RWPE2 (cell line): Measurements from ENCODE around the gene ZC3H7A.

Experiments used
- ATAC-seq: fragments of 200-7000 bp; cut with Tn5 transposase; 3 replicates; pipeline ENCODE4 v1.9.1; 2021; ENCODE audit warnings: low read depth
- DNase-seq: peaks from one replicate; pipeline ENCODE4 v3.0.0-alpha.2; 2020; ENCODE audit warnings: low spot score
- H3K27ac ChIP-seq: fragments of 450-650 bp; 2 replicates; pipeline ENCODE4 v1.5.1; 2017; ENCODE audit warnings: mild to moderate bottlenecking; ENCODE audit not compliant: poor library complexity, severe bottlenecking
- H3K27me3 ChIP-seq: fragments of 250-450 bp; sonication (Bioruptor Pico); 2 replicates; pipeline ENCODE4 v1.5.1; 2021; ENCODE audit warnings: mild to moderate bottlenecking, moderate library complexity; ENCODE audit not compliant: insufficient read depth, poor library complexity, severe bottlenecking
- H3K36me3 ChIP-seq: fragments of 250-450 bp; sonication (Bioruptor Pico); 2 replicates; pipeline ENCODE4 v1.5.1; 2020; ENCODE audit warnings: low read depth, mild to moderate bottlenecking, moderate library complexity
- H3K4me1 ChIP-seq: fragments of 250-450 bp; sonication (Bioruptor Pico); 2 replicates; pipeline ENCODE4 v1.5.1; 2021; ENCODE audit warnings: mild to moderate bottlenecking, moderate library complexity; ENCODE audit not compliant: insufficient read depth, poor library complexity, severe bottlenecking
- H3K4me3 ChIP-seq: fragments of 250-450 bp; sonication (Bioruptor Pico); 2 replicates; pipeline ENCODE4 v1.5.1; 2021; ENCODE audit warnings: mild to moderate bottlenecking, moderate library complexity; ENCODE audit not compliant: severe bottlenecking
- H3K9me3 ChIP-seq: fragments of 250-450 bp; sonication (Bioruptor Pico); 2 replicates; pipeline ENCODE4 v1.5.1; 2021; ENCODE audit warnings: mild to moderate bottlenecking, moderate library complexity; ENCODE audit not compliant: severe bottlenecking
- CTCF ChIP-seq: fragments of 450-650 bp; IDR thresholded peaks from one replicate; pipeline ENCODE4 v1.5.1; 2017; ENCODE audit warnings: mild to moderate bottlenecking, moderate library complexity; ENCODE audit not compliant: poor library complexity, severe bottlenecking

The ZC3H7A gene

DNA sequence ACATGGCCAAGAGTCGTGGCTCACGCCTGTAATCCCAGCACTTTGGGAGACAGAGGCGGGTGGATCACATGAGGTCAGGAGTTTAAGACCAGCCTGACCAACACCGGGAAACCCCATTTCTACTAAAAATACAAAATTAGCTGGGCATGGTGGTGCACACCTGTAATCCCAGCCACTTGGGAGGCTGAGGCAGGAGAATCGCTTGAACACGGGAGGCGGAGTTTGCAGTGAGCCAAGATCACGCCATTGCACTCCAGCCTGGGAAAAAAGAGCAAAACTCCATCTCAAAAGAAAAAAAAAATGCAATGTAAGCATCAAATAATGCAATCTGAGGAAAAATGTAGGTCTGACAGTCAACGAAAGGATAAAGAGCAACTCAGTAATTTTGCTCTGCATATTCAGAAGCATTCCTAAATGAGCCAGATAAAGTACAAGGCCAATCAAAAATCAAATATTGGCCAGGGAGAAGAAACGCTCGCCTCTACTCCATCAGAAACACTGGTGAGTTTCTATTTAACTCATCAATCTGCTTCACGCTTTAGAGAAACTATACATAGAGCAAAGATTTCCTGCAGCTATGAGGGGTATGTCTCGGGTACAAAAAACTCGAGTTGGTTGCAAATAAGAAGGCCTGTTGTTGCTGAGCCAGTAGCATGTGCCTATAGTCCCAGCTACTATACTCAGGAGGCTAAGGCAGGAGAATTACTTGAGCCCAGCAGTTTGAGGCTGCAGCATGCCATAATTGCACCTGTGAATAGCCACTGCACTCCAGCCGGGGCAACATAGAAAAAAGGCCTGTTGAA lies 58.1 kb downstream of the ZC3H7A start:
- Histone ChIP-seq H3K27ac (no peak overlapping the region), H3K36me3 (peaks cover 56% of the 10 kb centered on the region), H3K4me3 (no peak overlapping the region), H3K27me3 (no peaks in the 10 kb centered on the region), H3K4me1 (peaks cover 13% of the 10 kb centered on the region), H3K9me3 (no peaks in the 10 kb centered on the region)
- no peak for TF ChIP-seq CTCF
- ATAC-seq = no peak
- no peak for DNase-seq

DNA sequence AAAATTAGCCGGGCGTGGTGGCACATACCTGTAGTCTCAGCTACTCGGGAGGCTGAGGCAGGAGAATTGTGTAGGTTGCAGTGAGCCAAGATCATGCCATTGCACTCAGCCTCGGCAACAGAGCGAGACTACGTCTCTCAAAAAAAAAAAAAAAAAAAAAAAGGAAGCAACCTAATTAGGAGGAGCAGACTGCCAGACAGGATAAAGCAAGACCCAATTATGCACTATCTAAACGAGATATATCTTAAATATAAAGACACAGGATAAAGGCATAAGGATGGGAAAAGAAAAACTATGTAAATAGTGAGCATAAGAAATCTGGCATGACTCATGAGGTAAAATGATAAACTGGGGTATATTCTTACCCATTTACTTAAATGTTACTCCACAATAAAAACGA lies 59.3 kb downstream of the ZC3H7A start:
- Histone ChIP-seq H3K4me3 (no peak overlapping the region), H3K4me1 (peaks cover 10% of the 10 kb centered on the region), H3K36me3 (peaks cover 69% of the 10 kb centered on the region), H3K27me3 (no peaks in the 10 kb centered on the region), H3K9me3 (no peaks in the 10 kb centered on the region), H3K27ac (no peak overlapping the region)
- no peak for ATAC-seq
- TF ChIP-seq CTCF = no peak
- DNase-seq = no peak

DNA sequence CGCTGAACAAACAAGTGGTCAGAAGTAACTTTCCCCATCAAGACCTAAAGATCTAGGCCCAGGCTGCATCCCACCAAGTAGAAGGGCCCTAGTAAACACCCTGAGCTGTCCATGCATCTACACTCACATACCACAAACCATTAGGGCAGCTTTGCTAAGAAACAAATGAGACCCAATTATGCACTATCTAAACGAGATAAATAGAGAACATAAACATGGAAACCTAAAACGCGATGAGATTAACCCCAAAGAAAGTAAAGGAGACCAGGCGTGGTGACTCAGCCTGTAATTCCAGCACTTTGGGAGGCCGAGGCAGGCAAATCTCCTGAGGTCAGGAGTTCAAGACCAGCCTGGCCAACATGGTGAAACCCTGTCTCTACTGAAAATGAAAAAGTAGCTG lies 60.2 kb downstream of the ZC3H7A start:
- no peaks in the 10 kb centered on the region for H3K27me3 ChIP-seq
- no peak for TF ChIP-seq CTCF
- no peaks in the 10 kb centered on the region for H3K9me3 ChIP-seq
- H3K27ac ChIP-seq = no peak overlapping the region
- no peak for DNase-seq
- ATAC-seq = no peak
- peaks cover 77% of the 10 kb centered on the region for H3K36me3 ChIP-seq
- peaks cover 10% of the 10 kb centered on the region for H3K4me1 ChIP-seq
- H3K4me3 ChIP-seq = no peak overlapping the region

DNA sequence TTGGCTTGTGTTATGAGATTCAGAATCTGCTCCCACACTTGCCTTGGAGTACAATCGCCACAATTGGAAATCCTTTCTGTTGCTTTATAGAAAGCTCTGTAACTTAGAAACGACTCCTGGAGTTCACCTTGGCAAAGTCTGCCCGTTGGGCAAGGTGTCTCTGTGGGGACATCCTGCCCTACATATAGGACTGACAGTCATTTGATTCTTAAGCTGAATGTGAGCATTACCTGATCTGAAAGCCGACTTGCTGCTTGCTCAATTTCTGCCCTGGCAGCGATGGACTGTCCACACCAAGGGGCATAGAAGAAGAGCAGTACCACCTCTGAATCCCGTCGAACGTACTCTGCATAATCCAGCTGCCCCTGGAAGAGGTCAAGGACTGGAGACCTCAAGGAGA lies 61.3 kb downstream of the ZC3H7A start:
- ATAC-seq (no peak), DNase-seq (no peak)
- no peak overlapping the region for H3K4me3 ChIP-seq
- no peak for TF ChIP-seq CTCF
- H3K36me3 ChIP-seq = peaks cover 86% of the 10 kb centered on the region
- H3K4me1 ChIP-seq = peaks cover 7% of the 10 kb centered on the region
- no peak overlapping the region for H3K27ac ChIP-seq
- H3K27me3 ChIP-seq = no peaks in the 10 kb centered on the region
- H3K9me3 ChIP-seq = no peaks in the 10 kb centered on the region

DNA sequence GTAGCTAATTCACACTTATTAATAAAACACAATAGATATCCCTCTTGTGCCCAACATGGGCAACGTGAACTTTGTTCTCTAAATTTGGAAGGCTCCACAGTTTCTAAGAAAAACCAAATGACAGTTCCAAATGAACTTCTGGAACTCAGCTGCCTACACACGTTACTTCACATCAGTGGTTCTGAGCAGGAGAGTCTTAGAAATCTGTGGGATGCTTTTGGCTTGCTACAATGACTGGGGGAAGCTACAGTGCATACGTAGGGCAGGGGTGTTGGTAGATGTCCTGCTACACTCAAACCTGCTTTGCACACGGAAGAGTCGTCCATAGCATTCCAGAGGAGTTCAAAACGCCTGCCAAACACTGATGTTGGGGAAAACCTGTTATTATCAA lies 62.4 kb downstream of the ZC3H7A start:
- Histone ChIP-seq H3K4me1 (no peaks in the 10 kb centered on the region), H3K9me3 (no peaks in the 10 kb centered on the region), H3K4me3 (no peak overlapping the region), H3K27ac (no peak overlapping the region), H3K36me3 (peaks cover 89% of the 10 kb centered on the region), H3K27me3 (no peaks in the 10 kb centered on the region)
- no peak for TF ChIP-seq CTCF
- no peak for ATAC-seq
- no peak for DNase-seq
